PC-9 (cell line): ENCODE results near the gene NAA38. TPM values are rescaled to one million over a fixed set of nuclear protein-coding genes. Genes with fewer than 3 reads are reported as not detected.

Experiments
- BruUV-seq: library from RNA; stranded (reverse); fragments of 400-500 nt; replicated peaks from 2 replicates; lab custom pipeline; 2021; lab: Mats Ljungman, UMichigan
- CTCF ChIA-PET: fragments of 300-600 bp; sonication (Branson Sonifier 250); formaldehyde crosslinking; loops from one replicate; lab custom pipeline; 2022; ENCODE audit warnings: antibody characterized with exemption; lab: Charles Lee
- POLR2A ChIA-PET: fragments of 300-600 bp; sonication (Branson Sonifier 250); formaldehyde crosslinking; loops from one replicate; lab custom pipeline; 2022; ENCODE audit warnings: antibody characterized with exemption; ENCODE audit not compliant: unreplicated experiment; lab: Charles Lee
- DNase-seq, 2 experiments: peaks; one replicate each; pipeline versions ENCODE4 v3.0.0 to v3.0.0-alpha.2; 2015 to 2022; ENCODE audit warnings: mixed read lengths in 1 of 2
- H2AFZ ChIP-seq: fragments of 200-600 bp; sonication (generic); 2 replicates; pipeline ENCODE4 v1.8.1; 2017; ENCODE audit warnings: antibody characterized with exemption
- H3F3A ChIP-seq: fragments of 200-600 bp; sonication (generic); 2 replicates; pipeline ENCODE4 v1.8.1; 2017; ENCODE audit warnings: antibody characterized with exemption, mild to moderate bottlenecking, low read depth; ENCODE audit not compliant: insufficient read depth
- H3K27ac ChIP-seq: fragments of 200-600 bp; sonication (generic); 2 replicates; pipeline ENCODE4 v1.6.1; 2016; ENCODE audit warnings: mixed run types
- H3K27me3 ChIP-seq: fragments of 200-600 bp; sonication (generic); 2 replicates; pipeline ENCODE4 v1.6.1; 2016; ENCODE audit warnings: low read depth, mixed run types; ENCODE audit not compliant: insufficient read depth
- H3K36me3 ChIP-seq: fragments of 200-600 bp; sonication (generic); 2 replicates; pipeline ENCODE4 v1.6.1; 2016; ENCODE audit warnings: low read depth, mixed run types
- H3K4me1 ChIP-seq: fragments of 200-600 bp; sonication (generic); replicated peaks from 2 replicates; pipeline ENCODE4 v1.6.1; 2016; ENCODE audit warnings: mixed run types; ENCODE audit not compliant: insufficient read depth
- H3K4me2 ChIP-seq: fragments of 200-600 bp; sonication (generic); 2 replicates; pipeline ENCODE4 v1.6.1; 2017; ENCODE audit warnings: mixed run types
- H3K4me3 ChIP-seq: fragments of 200-600 bp; sonication (generic); 2 replicates; pipeline ENCODE4 v1.6.1; 2016; ENCODE audit warnings: mixed run types
- H3K79me2 ChIP-seq: fragments of 200-600 bp; sonication (generic); 2 replicates; pipeline ENCODE4 v1.6.1; 2017; ENCODE audit warnings: low read depth, mixed run types
- H3K9me2 ChIP-seq: fragments of 200-600 bp; sonication (generic); 2 replicates; pipeline ENCODE4 v1.8.1; 2017; ENCODE audit warnings: mild to moderate bottlenecking; ENCODE audit not compliant: insufficient read depth
- H3K9me3 ChIP-seq: fragments of 200-600 bp; sonication (generic); 2 replicates; pipeline ENCODE4 v1.8.1; 2016; ENCODE audit warnings: low read depth; ENCODE audit not compliant: insufficient read depth
- H4K20me1 ChIP-seq: fragments of 200-600 bp; sonication (generic); 2 replicates; pipeline ENCODE4 v1.8.1; 2017; ENCODE audit not compliant: insufficient read depth
- CTCF ChIP-seq: fragments of 200-600 bp; sonication (generic); conservative IDR thresholded peaks from 2 replicates; pipeline ENCODE4 v1.6.1; 2017; ENCODE audit warnings: mixed run types, antibody characterized with exemption, mild to moderate bottlenecking, moderate library complexity
- EZH2 ChIP-seq: fragments of 200-600 bp; sonication (generic); IDR thresholded peaks from 2 replicates; pipeline ENCODE4 v1.8.0; 2017; ENCODE audit warnings: antibody characterized with exemption, low read depth
- intact Hi-C: fragments of 100-400 bp; cut with micrococcal nuclease; formaldehyde crosslinking; loops from one replicate; pipeline ENCODE4 v1.10.0; 2022; ENCODE audit not compliant: unreplicated experiment
- total RNA-seq: library from RNA; stranded (reverse); gene quantifications from 2 replicates; pipeline ENCODE4 v1.2.3, GENCODE V29; 2021

NAA38 gene
- total RNA-seq, 1 experiment from 2014 or later, result 159 TPM

DNA sequence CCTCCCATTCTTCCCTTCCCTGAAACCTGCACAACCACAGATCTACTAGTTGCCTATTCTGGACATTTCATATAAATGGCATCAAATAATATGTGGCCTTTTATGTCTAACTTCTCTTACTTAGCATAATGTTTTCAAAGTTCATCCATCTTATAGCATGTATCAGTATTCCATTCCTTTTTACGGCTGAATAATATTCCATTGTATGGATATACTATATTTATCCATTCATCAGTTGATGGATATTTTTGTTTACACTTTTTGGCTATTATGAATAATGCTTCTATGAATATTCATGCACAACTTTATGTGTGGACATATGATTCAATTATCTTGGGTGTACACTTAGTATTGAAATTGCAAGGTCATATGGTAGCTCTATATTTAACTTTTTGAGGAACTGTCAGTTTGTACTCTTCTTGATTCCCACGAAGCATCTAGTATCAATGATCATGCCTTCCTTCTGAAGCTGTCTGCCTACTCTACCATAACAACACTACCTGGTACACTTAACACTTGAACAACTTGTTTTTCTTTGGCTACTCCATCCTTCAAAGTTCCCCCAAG lies 18.5 kb upstream of the NAA38 start:
- H3K27ac ChIP-seq, result no peak overlapping the region
- intact Hi-C loops, result no loop called here
- H3K79me2 ChIP-seq, result no peaks in the 10 kb centered on the region
- no peaks in the 10 kb centered on the region for H3K4me1 ChIP-seq
- no peak overlapping the region for H2AFZ ChIP-seq
- H3K4me2 ChIP-seq, result no peak overlapping the region
- TF ChIP-seq CTCF (no peak), EZH2 (no peak)
- no peaks in the 10 kb centered on the region for H3K27me3 ChIP-seq
- no peaks in the 10 kb centered on the region for H3K9me3 ChIP-seq
- no peak for DNase-seq
- no TSS peak for BruUV-seq
- no peaks in the 10 kb centered on the region for H4K20me1 ChIP-seq
- no peaks in the 10 kb centered on the region for H3K36me3 ChIP-seq
- H3F3A ChIP-seq, result no peaks in the 10 kb centered on the region
- POLR2A ChIA-PET, result no interaction called here
- CTCF ChIA-PET, result no interaction called here
- H3K4me3 ChIP-seq, result no peak overlapping the region
- H3K9me2 ChIP-seq, result no peaks in the 10 kb centered on the region

DNA sequence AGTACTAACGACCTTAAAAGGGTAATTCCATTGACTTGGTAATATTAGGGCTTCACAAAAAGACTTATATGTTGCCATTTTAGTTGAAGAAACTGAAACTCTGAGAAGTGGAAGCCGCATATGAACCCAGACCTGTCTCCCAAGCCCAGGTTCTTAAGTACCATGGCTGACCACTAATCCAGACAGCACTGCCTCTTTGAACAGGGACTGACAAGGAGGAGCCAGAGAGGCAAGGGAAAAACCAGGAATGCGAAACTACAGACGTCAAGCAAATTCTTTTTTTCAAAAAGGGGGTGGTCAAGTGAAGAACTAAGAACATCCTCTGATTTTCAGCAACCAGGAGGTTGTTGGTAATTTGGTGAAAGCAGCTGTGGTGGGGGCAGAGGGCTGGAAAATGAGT lies 15.7 kb upstream of the NAA38 start:
- Histone ChIP-seq H3K27me3 (no peaks in the 10 kb centered on the region), H3K9me2 (no peaks in the 10 kb centered on the region), H3K4me1 (no peaks in the 10 kb centered on the region), H3K4me3 (no peak overlapping the region), H3K36me3 (no peaks in the 10 kb centered on the region), H3K79me2 (no peaks in the 10 kb centered on the region), H4K20me1 (no peaks in the 10 kb centered on the region), H3K4me2 (no peak overlapping the region), H3K27ac (no peak overlapping the region), H2AFZ (no peak overlapping the region), H3F3A (no peaks in the 10 kb centered on the region), H3K9me3 (no peaks in the 10 kb centered on the region)
- ChIA-PET CTCF (interaction anchor here (0.5 kb wide), 1 partner anchor 40 kb away, joined by 3 read pairs; no protein-coding TSS in a partner anchor), POLR2A (no interaction called here)
- no TSS peak for BruUV-seq
- DNase-seq, result no peak
- intact Hi-C loops, result no loop called here
- TF ChIP-seq CTCF (no peak), EZH2 (no peak)

GRCh38 chr17:7867881-7868329 lies 10.5 kb upstream of the NAA38 start:
- DNase-seq, result no peak
- CTCF ChIA-PET, result no interaction called here
- Histone ChIP-seq H3K27me3 (no peaks in the 10 kb centered on the region), H3K36me3 (no peaks in the 10 kb centered on the region), H3K4me3 (no peak overlapping the region), H3K9me3 (no peaks in the 10 kb centered on the region), H3K4me1 (no peaks in the 10 kb centered on the region), H3K27ac (no peak overlapping the region), H2AFZ (no peak overlapping the region), H3F3A (no peaks in the 10 kb centered on the region), H4K20me1 (no peaks in the 10 kb centered on the region), H3K9me2 (no peaks in the 10 kb centered on the region), H3K79me2 (no peaks in the 10 kb centered on the region), H3K4me2 (no peak overlapping the region)
- TF ChIP-seq CTCF (no peak), EZH2 (no peak)
- intact Hi-C loops, result no loop called here
- BruUV-seq, result no TSS peak
- POLR2A ChIA-PET, result no interaction called here
